Neural progenitor cell (in vitro differentiated cells): ENCODE results near the gene MASP1. TPM values are rescaled to one million over a fixed set of nuclear protein-coding genes. Genes with fewer than 3 reads are reported as not detected.

Experiments used
- DNase-seq: peaks from one replicate; pipeline ENCODE4 v3.0.0-alpha.2; 2016; ENCODE audit warnings: low spot score
- H2AFZ ChIP-seq: fragments of 200-600 bp; sonication (generic); replicated peaks from 2 replicates; pipeline ENCODE4 v1.6.1; 2016; ENCODE audit warnings: antibody characterized with exemption
- H3F3A ChIP-seq: fragments of 200-600 bp; sonication (generic); 2 replicates; pipeline ENCODE4 v1.6.1; 2016; ENCODE audit warnings: antibody characterized with exemption, low read depth
- H3K27ac ChIP-seq: fragments of 200-600 bp; sonication (generic); 2 replicates; pipeline ENCODE4 v1.5.1; 2016; ENCODE audit warnings: mild to moderate bottlenecking
- H3K27me3 ChIP-seq: fragments of 200-600 bp; sonication (generic); 2 replicates; pipeline ENCODE4 v1.6.1; 2016; ENCODE audit warnings: mild to moderate bottlenecking, moderate library complexity
- H3K36me3 ChIP-seq: fragments of 200-600 bp; sonication (generic); 2 replicates; pipeline ENCODE4 v1.5.1; 2016
- H3K4me1 ChIP-seq: fragments of 200-600 bp; sonication (generic); 2 replicates; pipeline ENCODE4 v1.6.1; 2016; ENCODE audit warnings: mixed run types
- H3K4me2 ChIP-seq: fragments of 200-600 bp; sonication (generic); 2 replicates; pipeline ENCODE4 v1.6.1; 2016
- H3K4me3 ChIP-seq: fragments of 200-600 bp; sonication (generic); 2 replicates; pipeline ENCODE4 v1.5.1; 2016
- H3K79me2 ChIP-seq: fragments of 200-600 bp; sonication (generic); 2 replicates; pipeline ENCODE4 v1.6.1; 2016; ENCODE audit warnings: low read depth
- H3K9ac ChIP-seq: fragments of 200-600 bp; sonication (generic); 2 replicates; pipeline ENCODE4 v1.6.1; 2016
- H3K9me3 ChIP-seq: fragments of 200-600 bp; sonication (generic); 2 replicates; pipeline ENCODE4 v1.5.1; 2016; ENCODE audit warnings: low read depth
- H4K20me1 ChIP-seq: fragments of 200-600 bp; sonication (generic); 2 replicates; pipeline ENCODE4 v1.6.1; 2016; ENCODE audit warnings: low read depth
- H3K27ac Mint-ChIP-seq: 3 replicates; pipeline ENCODE4 v1.8.0; 2021; ENCODE audit warnings: mixed read lengths
- H3K27me3 Mint-ChIP-seq: 2 replicates; pipeline ENCODE4 v1.8.0; 2022; ENCODE audit warnings: low read depth, mild to moderate bottlenecking, inconsistent platforms, moderate library complexity, mixed read lengths; ENCODE audit not compliant: insufficient read depth
- H3K36me3 Mint-ChIP-seq: 3 replicates; pipeline ENCODE4 v1.8.0; 2021; ENCODE audit warnings: mixed read lengths
- H3K4me1 Mint-ChIP-seq: 3 replicates; pipeline ENCODE4 v1.8.0; 2021; ENCODE audit warnings: mixed read lengths
- H3K4me3 Mint-ChIP-seq: 3 replicates; pipeline ENCODE4 v1.8.0; 2021; ENCODE audit warnings: mild to moderate bottlenecking, moderate library complexity, mixed read lengths
- H3K9me3 Mint-ChIP-seq: 3 replicates; pipeline ENCODE4 v1.8.0; 2020; ENCODE audit warnings: mixed read lengths
- CTCF ChIP-seq: fragments of 200-600 bp; sonication (generic); IDR thresholded peaks from 2 replicates; pipeline ENCODE4 v1.5.1; 2017; ENCODE audit warnings: antibody characterized with exemption, mild to moderate bottlenecking
- EZH2 ChIP-seq: fragments of 200-600 bp; sonication (generic); IDR thresholded peaks from 2 replicates; pipeline ENCODE4 v1.6.1; 2017; ENCODE audit warnings: antibody characterized with exemption, mild to moderate bottlenecking, moderate library complexity
- EZH2phosphoT487 ChIP-seq: fragments of 200-600 bp; sonication (generic); IDR thresholded peaks from 2 replicates; pipeline ENCODE4 v1.6.1; 2017; ENCODE audit warnings: antibody characterized with exemption
- total RNA-seq: library from RNA; depleted of rRNA; stranded (reverse); fragments of >200 nt; gene quantifications from 2 replicates; pipeline ENCODE4 v1.2.3, GENCODE V29; 2015; ENCODE audit warnings: low replicate concordance

Gene MASP1
- total RNA-seq, 1 donor from 2014 or later: 3.3 TPM

DNA sequence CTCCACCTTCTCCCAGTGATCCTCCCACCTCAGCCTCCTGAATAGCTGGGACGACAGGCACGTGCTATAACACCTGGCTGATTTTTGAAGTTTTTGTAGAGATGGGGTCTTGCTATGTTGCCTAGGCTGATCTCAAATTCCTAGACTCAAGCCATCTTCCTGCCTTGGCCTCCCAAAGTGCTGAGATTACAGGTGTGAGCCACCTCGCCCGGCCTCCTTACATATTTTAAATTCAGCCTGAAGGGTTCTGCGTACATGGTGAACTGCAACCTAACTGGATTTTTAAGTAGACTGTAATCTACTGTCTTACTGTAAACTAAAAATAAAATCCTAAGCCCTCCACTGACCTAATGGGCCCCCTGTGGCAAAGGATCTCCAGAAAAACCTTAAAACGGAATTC is 34.1 kb downstream of the MASP1 start:
- H3K9me3 Mint-ChIP-seq: no peaks in the 10 kb centered on the region
- H3K4me3 ChIP-seq: no peak overlapping the region

GRCh38 chr3:187256051-187256616 is 35.4 kb downstream of the MASP1 start:
- Histone ChIP-seq H3K4me1 (no peaks in the 10 kb centered on the region), H3K36me3 (no peaks in the 10 kb centered on the region), H2AFZ (no peak overlapping the region), H3K4me3 (no peak overlapping the region), H3K27ac (no peak overlapping the region), H4K20me1 (no peaks in the 10 kb centered on the region), H3K27me3 (no peaks in the 10 kb centered on the region), H3K4me2 (no peak overlapping the region), H3F3A (no peaks in the 10 kb centered on the region), H3K9ac (no peak overlapping the region), H3K9me3 (no peaks in the 10 kb centered on the region), H3K79me2 (no peaks in the 10 kb centered on the region)
- no peaks in the 10 kb centered on the region for H3K9me3 Mint-ChIP-seq
- TF ChIP-seq CTCF: peak; percentile 25
- no peak for TF ChIP-seq EZH2
- no peak for TF ChIP-seq EZH2phosphoT487
- H3K4me3 Mint-ChIP-seq: no peak overlapping the region
- no peak for DNase-seq
- H3K27ac Mint-ChIP-seq: no peak overlapping the region
- peaks cover 5% of the 10 kb centered on the region for H3K27me3 Mint-ChIP-seq
- no peaks in the 10 kb centered on the region for H3K36me3 Mint-ChIP-seq
- H3K4me1 Mint-ChIP-seq: peaks cover 17% of the 10 kb centered on the region

More for the DNA sequence above, 34.1 kb downstream of the MASP1 start:
- H3K27ac Mint-ChIP-seq: no peak overlapping the region
- H3K9me3 ChIP-seq: no peaks in the 10 kb centered on the region
- no peak overlapping the region for H3K9ac ChIP-seq
- no peaks in the 10 kb centered on the region for H3K36me3 ChIP-seq
- no peak overlapping the region for H3K27ac ChIP-seq
- H3F3A ChIP-seq: no peaks in the 10 kb centered on the region
- H2AFZ ChIP-seq: no peak overlapping the region
- no peak overlapping the region for H3K4me2 ChIP-seq
- H3K27me3 Mint-ChIP-seq: peaks cover 3% of the 10 kb centered on the region
- H3K4me1 Mint-ChIP-seq: peaks cover 6% of the 10 kb centered on the region
- H3K36me3 Mint-ChIP-seq: no peaks in the 10 kb centered on the region
- H4K20me1 ChIP-seq: no peaks in the 10 kb centered on the region
- TF ChIP-seq EZH2phosphoT487 (no peak), EZH2 (no peak), CTCF (no peak)
- no peaks in the 10 kb centered on the region for H3K4me1 ChIP-seq
- H3K4me3 Mint-ChIP-seq: no peak overlapping the region
- no peaks in the 10 kb centered on the region for H3K79me2 ChIP-seq
- no peaks in the 10 kb centered on the region for H3K27me3 ChIP-seq
- DNase-seq: no peak

- no peaks in the 10 kb centered on the region for H3K27me3 ChIP-seq
- Mint-ChIP-seq H3K27ac (no peak overlapping the region), H3K4me1 (peaks cover 17% of the 10 kb centered on the region), H3K4me3 (no peak overlapping the region), H3K9me3 (no peaks in the 10 kb centered on the region), H3K36me3 (no peaks in the 10 kb centered on the region), H3K27me3 (peaks cover 5% of the 10 kb centered on the region)
- H3K79me2 ChIP-seq: no peaks in the 10 kb centered on the region
- no peak overlapping the region for H3K27ac ChIP-seq
- no peak overlapping the region for H2AFZ ChIP-seq
- H3K4me3 ChIP-seq: no peak overlapping the region
- no peak for TF ChIP-seq EZH2phosphoT487
- TF ChIP-seq CTCF: no peak
- TF ChIP-seq EZH2: no peak
- no peaks in the 10 kb centered on the region for H3F3A ChIP-seq
- H3K4me1 ChIP-seq: no peaks in the 10 kb centered on the region
- no peaks in the 10 kb centered on the region for H3K36me3 ChIP-seq
- no peak for DNase-seq
- H4K20me1 ChIP-seq: no peaks in the 10 kb centered on the region
- no peak overlapping the region for H3K9ac ChIP-seq
- H3K4me2 ChIP-seq: no peak overlapping the region
- H3K9me3 ChIP-seq: no peaks in the 10 kb centered on the region
These were observed 36.2 kb downstream of the MASP1 start for GRCh38 chr3:187255314-187255713.
